Measurements from ENCODE around the gene NCOA6.

Gene NCOA6

GRCh38 chr20:34712525-34713192, 112.8 kb downstream of the NCOA6 start:
- Histone ChIP-seq H3K27me3 (ENCODE audit: control insufficient read depth, insufficient read depth, low read length) (peaks cover 12% of the 10 kb centered on the region; the same call in 1 of the 2 replicates), H3K9me3 (ENCODE audit: control insufficient read depth, insufficient read depth, low read length) (no peaks in the 10 kb centered on the region), H3K36me3 (ENCODE audit: control insufficient read depth, insufficient read depth, low read length) (no peaks in the 10 kb centered on the region), H3K4me1 (ENCODE audit: control insufficient read depth, insufficient read depth, low read length) (no peaks in the 10 kb centered on the region; the same call in 1 of the 2 replicates), H3K4me3 (ENCODE audit: low read length) (no peak overlapping the region), H3K27ac (ENCODE audit: low read length) (no peak overlapping the region)
- DNase-seq (ENCODE audit: low read depth, low spot score): no peak
- WGBS (ENCODE audit: insufficient coverage, insufficient read length): no CpG with 5 or more reads among the region's 5 CpGs

GRCh38 chr20:34711813-34712430, 113.5 kb downstream of the NCOA6 start:
- Histone ChIP-seq H3K9me3 (ENCODE audit: control insufficient read depth, insufficient read depth, low read length) (no peaks in the 10 kb centered on the region), H3K4me3 (ENCODE audit: low read length) (no peak overlapping the region), H3K27me3 (ENCODE audit: control insufficient read depth, insufficient read depth, low read length) (peaks cover 12% of the 10 kb centered on the region; the same call in 1 of the 2 replicates), H3K27ac (ENCODE audit: low read length) (no peak overlapping the region), H3K36me3 (ENCODE audit: control insufficient read depth, insufficient read depth, low read length) (no peaks in the 10 kb centered on the region), H3K4me1 (ENCODE audit: control insufficient read depth, insufficient read depth, low read length) (no peaks in the 10 kb centered on the region; the same call in 1 of the 2 replicates)
- no peak for DNase-seq (ENCODE audit: low read depth, low spot score)
- no CpG with 5 or more reads among the region's 3 CpGs for WGBS (ENCODE audit: insufficient coverage, insufficient read length)

GRCh38 chr20:34710861-34711574, 114.4 kb downstream of the NCOA6 start:
- DNase-seq (ENCODE audit: low read depth, low spot score): no peak
- H3K4me3 ChIP-seq (ENCODE audit: low read length): no peak overlapping the region
- no peaks in the 10 kb centered on the region; the same call in 1 of the 2 replicates for H3K4me1 ChIP-seq (ENCODE audit: control insufficient read depth, insufficient read depth, low read length)
- H3K36me3 ChIP-seq (ENCODE audit: control insufficient read depth, insufficient read depth, low read length): no peaks in the 10 kb centered on the region
- no peak overlapping the region for H3K27ac ChIP-seq (ENCODE audit: low read length)
- peaks cover 12% of the 10 kb centered on the region; the same call in 1 of the 2 replicates for H3K27me3 ChIP-seq (ENCODE audit: control insufficient read depth, insufficient read depth, low read length)
- no peaks in the 10 kb centered on the region for H3K9me3 ChIP-seq (ENCODE audit: control insufficient read depth, insufficient read depth, low read length)
- no CpG with 5 or more reads among the region's 9 CpGs for WGBS (ENCODE audit: insufficient coverage, insufficient read length)

- peaks cover 12% of the 10 kb centered on the region; the same call in 1 of the 2 replicates for H3K27me3 ChIP-seq (ENCODE audit: control insufficient read depth, insufficient read depth, low read length)
- DNase-seq (ENCODE audit: low read depth, low spot score): no peak
- H3K36me3 ChIP-seq (ENCODE audit: control insufficient read depth, insufficient read depth, low read length): no peaks in the 10 kb centered on the region
- no peaks in the 10 kb centered on the region; the same call in 1 of the 2 replicates for H3K4me1 ChIP-seq (ENCODE audit: control insufficient read depth, insufficient read depth, low read length)
- no peaks in the 10 kb centered on the region for H3K9me3 ChIP-seq (ENCODE audit: control insufficient read depth, insufficient read depth, low read length)
- H3K4me3 ChIP-seq (ENCODE audit: low read length): no peak overlapping the region; the same call in 1 of the 2 replicates
- no peak overlapping the region for H3K27ac ChIP-seq (ENCODE audit: low read length)
These were observed 114.9 kb downstream of the NCOA6 start for GRCh38 chr20:34710568-34710839.

- peak overlapping the region; percentile 87; the same call in 1 of the 2 replicates for H3K4me3 ChIP-seq (ENCODE audit: low read length)
- H3K27ac ChIP-seq (ENCODE audit: low read length): no peak overlapping the region
- peaks cover 12% of the 10 kb centered on the region; the same call in 1 of the 2 replicates for H3K27me3 ChIP-seq (ENCODE audit: control insufficient read depth, insufficient read depth, low read length)
- H3K9me3 ChIP-seq (ENCODE audit: control insufficient read depth, insufficient read depth, low read length): no peaks in the 10 kb centered on the region
- WGBS (ENCODE audit: insufficient coverage, insufficient read length): no CpG with 5 or more reads among the region's 61 CpGs
- peaks cover under 1% of the 10 kb centered on the region; the same call in 1 of the 2 replicates for H3K4me1 ChIP-seq (ENCODE audit: control insufficient read depth, insufficient read depth, low read length)
- no peak for DNase-seq (ENCODE audit: low read depth, low spot score)
- no peaks in the 10 kb centered on the region for H3K36me3 ChIP-seq (ENCODE audit: control insufficient read depth, insufficient read depth, low read length)
These were observed 115.5 kb downstream of the NCOA6 start for GRCh38 chr20:34709831-34710567.

GRCh38 chr20:34709044-34709830, 116.2 kb downstream of the NCOA6 start:
- Histone ChIP-seq H3K4me3 (ENCODE audit: low read length) (peak overlapping the region; percentile 87), H3K9me3 (ENCODE audit: control insufficient read depth, insufficient read depth, low read length) (no peaks in the 10 kb centered on the region), H3K27me3 (ENCODE audit: control insufficient read depth, insufficient read depth, low read length) (peaks cover 12% of the 10 kb centered on the region; the same call in 1 of the 2 replicates), H3K36me3 (ENCODE audit: control insufficient read depth, insufficient read depth, low read length) (no peaks in the 10 kb centered on the region), H3K27ac (ENCODE audit: low read length) (no peak overlapping the region), H3K4me1 (ENCODE audit: control insufficient read depth, insufficient read depth, low read length) (peaks cover 2% of the 10 kb centered on the region; the same call in 1 of the 2 replicates)
- DNase-seq (ENCODE audit: low read depth, low spot score): peak; percentile 41
- WGBS (ENCODE audit: insufficient coverage, insufficient read length): no CpG with 5 or more reads among the region's 64 CpGs

- H3K27ac ChIP-seq (ENCODE audit: low read length): no peak overlapping the region
- DNase-seq (ENCODE audit: low read depth, low spot score): no peak
These were observed 116.8 kb downstream of the NCOA6 start for GRCh38 chr20:34708621-34709043.

GRCh38 chr20:34706912-34707784, 118.3 kb downstream of the NCOA6 start:
- no CpG with 5 or more reads among the region's 3 CpGs for WGBS (ENCODE audit: insufficient coverage, insufficient read length)
- DNase-seq (ENCODE audit: low read depth, low spot score): no peak
- Histone ChIP-seq H3K4me1 (ENCODE audit: control insufficient read depth, insufficient read depth, low read length) (peaks cover 3% of the 10 kb centered on the region), H3K27ac (ENCODE audit: low read length) (no peak overlapping the region), H3K36me3 (ENCODE audit: control insufficient read depth, insufficient read depth, low read length) (no peaks in the 10 kb centered on the region), H3K27me3 (ENCODE audit: control insufficient read depth, insufficient read depth, low read length) (peaks cover 12% of the 10 kb centered on the region; the same call in 1 of the 2 replicates), H3K4me3 (ENCODE audit: low read length) (no peak overlapping the region), H3K9me3 (ENCODE audit: control insufficient read depth, insufficient read depth, low read length) (no peaks in the 10 kb centered on the region)

More at GRCh38 chr20:34708621-34709043, 116.8 kb downstream of the NCOA6 start:
- Histone ChIP-seq H3K36me3 (ENCODE audit: control insufficient read depth, insufficient read depth, low read length) (no peaks in the 10 kb centered on the region), H3K27me3 (ENCODE audit: control insufficient read depth, insufficient read depth, low read length) (peaks cover 12% of the 10 kb centered on the region; the same call in 1 of the 2 replicates), H3K4me3 (ENCODE audit: low read length) (peak overlapping the region; percentile 87; the same call in 1 of the 2 replicates), H3K4me1 (ENCODE audit: control insufficient read depth, insufficient read depth, low read length) (peaks cover 2% of the 10 kb centered on the region; the same call in 1 of the 2 replicates), H3K9me3 (ENCODE audit: control insufficient read depth, insufficient read depth, low read length) (no peaks in the 10 kb centered on the region)
- no CpG with 5 or more reads among the region's 22 CpGs for WGBS (ENCODE audit: insufficient coverage, insufficient read length)

GRCh38 chr20:34706302-34706875, 119.1 kb downstream of the NCOA6 start:
- Histone ChIP-seq H3K36me3 (ENCODE audit: control insufficient read depth, insufficient read depth, low read length) (no peaks in the 10 kb centered on the region), H3K27me3 (ENCODE audit: control insufficient read depth, insufficient read depth, low read length) (peaks cover 12% of the 10 kb centered on the region; the same call in 1 of the 2 replicates), H3K4me1 (ENCODE audit: control insufficient read depth, insufficient read depth, low read length) (peaks cover 3% of the 10 kb centered on the region), H3K9me3 (ENCODE audit: control insufficient read depth, insufficient read depth, low read length) (no peaks in the 10 kb centered on the region), H3K4me3 (ENCODE audit: low read length) (no peak overlapping the region), H3K27ac (ENCODE audit: low read length) (no peak overlapping the region)
- DNase-seq (ENCODE audit: low read depth, low spot score): no peak
- no CpG with 5 or more reads among the region's 1 CpG for WGBS (ENCODE audit: insufficient coverage, insufficient read length)

Measured in iPS DF 6.9 (cell line).